HepG2 (cell line): ENCODE results near the gene OSGIN1. TPM values are rescaled to one million over a fixed set of nuclear protein-coding genes. Genes with fewer than 3 reads are reported as not detected.

ENCODE experiments used
- ATAC-seq: fragments of 200-7000 bp; cut with Tn5 transposase; 3 replicates; pipeline ENCODE4 v1.9.1; 2020; ENCODE audit warnings: mild to moderate bottlenecking, moderate library complexity
- BruUV-seq: library from RNA; stranded (reverse); fragments of 400-500 nt; replicated peaks from 2 replicates; lab custom pipeline; 2021; lab: Mats Ljungman, UMichigan
- CTCF ChIA-PET: fragments of 300-600 bp; formaldehyde crosslinking; extraction: SDS; loops from one replicate; lab custom pipeline; 2021; ENCODE audit warnings: low total read pairs, inconsistent platforms, low intra/inter-chr PET ratio; lab: Yijun Ruan, JAX
- POLR2A ChIA-PET: fragments of 350-600 bp; sonication (Branson Sonifier 250); formaldehyde crosslinking; loops from one replicate; lab custom pipeline; 2020; ENCODE audit warnings: antibody characterized with exemption, inconsistent platforms; lab: Yijun Ruan, JAX
- DNase-seq: peaks from one replicate; pipeline ENCODE4 v3.0.0-alpha.2; 2015; ENCODE audit warnings: low spot score
- FAIRE-seq: peaks from 3 replicates; lab custom pipeline; 2011; peaks lifted over from hg19 to GRCh38; lab: Jason Lieb, UNC
- H2AFZ ChIP-seq: one replicate; pipeline ENCODE4 v1.6.1; 2011; ENCODE audit warnings: low read length, inconsistent platforms
- H3K27ac ChIP-seq: fragments of 300-600 bp; 3 replicates; pipeline ENCODE4 v1.8.0; 2011; ENCODE audit warnings: mixed run types, mild to moderate bottlenecking, mixed read lengths, low read length, inconsistent platforms; ENCODE audit not compliant: insufficient read depth; ENCODE audit errors: extremely low read length
- H3K27me3 ChIP-seq, 2 experiments: fragments of 200-600 bp in 1 of 2; 2 replicates in 1 of 2; 3 replicates in 1 of 2; pipeline versions ENCODE4 v1.6.0 to v1.8.0; 2011; ENCODE audit warnings: low read length in 2 of 2, mild to moderate bottlenecking in 2 of 2, moderate library complexity in 2 of 2, inconsistent platforms in 1 of 2; ENCODE audit not compliant: insufficient read depth in 2 of 2, control insufficient read depth in 1 of 2
- H3K36me3 ChIP-seq, 2 experiments: fragments of 200-600 bp in 1 of 2; replicated peaks in 1 of 2; 2 replicates in 1 of 2; 3 replicates in 1 of 2; pipeline versions ENCODE4 v1.5.1 to v1.8.0; 2011; ENCODE audit warnings: low read length in 2 of 2, inconsistent platforms in 1 of 2; ENCODE audit not compliant: insufficient read depth in 2 of 2, control insufficient read depth in 1 of 2
- H3K4me1 ChIP-seq: 2 replicates; pipeline ENCODE4 v1.5.1; 2012; ENCODE audit warnings: low read length, inconsistent platforms; ENCODE audit not compliant: insufficient read depth
- H3K4me2 ChIP-seq: 2 replicates; pipeline ENCODE4 v1.6.0; 2011; ENCODE audit warnings: low read depth, low read length, inconsistent platforms
- H3K4me3 ChIP-seq, 3 experiments: fragments of 200-600 bp in 1 of 3; sonication (generic), shearing (Covaris generic) in 1 of 3; replicated peaks in 1 of 3; 2 replicates each; pipeline ENCODE4 v1.5.1; 2011 to 2016; ENCODE audit warnings: low read length in 3 of 3, inconsistent platforms in 2 of 3, low read depth in 2 of 3, mild to moderate bottlenecking in 2 of 3, control low read depth in 1 of 3, mixed read lengths in 1 of 3; ENCODE audit not compliant: insufficient read depth in 1 of 3
- H3K79me2 ChIP-seq: one replicate; pipeline ENCODE4 v1.6.1; 2011; ENCODE audit warnings: low read length, inconsistent platforms; ENCODE audit not compliant: insufficient read depth
- H3K9ac ChIP-seq: 2 replicates; pipeline ENCODE4 v1.6.0; 2011; ENCODE audit warnings: mild to moderate bottlenecking, low read depth, low read length, inconsistent platforms; ENCODE audit not compliant: insufficient read depth
- H3K9me3 ChIP-seq: 2 replicates; pipeline ENCODE4 v1.5.1; 2012; ENCODE audit warnings: mild to moderate bottlenecking, low read length
- H4K20me1 ChIP-seq: 2 replicates; pipeline ENCODE4 v1.6.0; 2011; ENCODE audit warnings: inconsistent platforms, mild to moderate bottlenecking, low read length, moderate library complexity; ENCODE audit not compliant: insufficient read depth
- AGO2 ChIP-seq: fragments of 200-400 bp; formaldehyde crosslinking; optimal IDR thresholded peaks from 2 replicates; pipeline ENCODE3; 2017; ENCODE audit warnings: mild to moderate bottlenecking, low read depth, low read length, moderate library complexity
- KLF12 ChIP-seq: sonication (generic); formaldehyde crosslinking; IDR thresholded peaks from 2 replicates; pipeline ENCODE4 v1.4.0; 2020; ENCODE audit warnings: missing genetic modification reagents, borderline replicate concordance
- PHF5A ChIP-seq: IDR thresholded peaks from one replicate; pipeline ENCODE4 v1.6.1; 2018; ENCODE audit warnings: low read depth, missing genetic modification reagents; ENCODE audit not compliant: unreplicated experiment
- ZFP82 ChIP-seq: sonication (generic); formaldehyde crosslinking; IDR thresholded peaks from 2 replicates; pipeline ENCODE4 v1.5.1; 2020; ENCODE audit warnings: mild to moderate bottlenecking, missing genetic modification reagents, borderline replicate concordance
- ZNF788 ChIP-seq: sonication (generic); formaldehyde crosslinking; IDR thresholded peaks from 2 replicates; pipeline ENCODE4 v1.5.0; 2020; ENCODE audit warnings: mild to moderate bottlenecking, missing genetic modification reagents, borderline replicate concordance
- WGBS: methylation state at CpG from one replicate; pipeline ENCODE4 v1.1.6; 2017; ENCODE audit warnings: low lambda C conversion rate; 5-methylcytosine and 5-hydroxymethylcytosine counted together
- in situ Hi-C: cut with HindIII; loops from 2 replicates; pipeline ENCODE4 v1.10.0; 2017; ENCODE audit warnings: low pct_unique_long_range_greater_than_20kb; ENCODE audit not compliant: extremely low pct_ligation_motif_present
- intact Hi-C: fragments of 100-400 bp; cut with micrococcal nuclease; formaldehyde crosslinking; loops from one replicate; pipeline ENCODE4 v1.10.0; 2022; ENCODE audit not compliant: unreplicated experiment
- polyA plus RNA-seq, 8 experiments: library from polyadenylated mRNA; depleted of rRNA in 3 of 8; stranded (reverse) in 7 of 8; unstranded in 1 of 8; fragments of >200 nt; fragmentation: Illumina TruSeq in 4 of 8; extraction: Trizol in 4 of 8; gene quantifications; 2 replicates each; pipeline versions ENCODE4 v1.2.1 to v1.2.3, GENCODE V29; 2011 to 2016; ENCODE audit warnings: low read depth in 4 of 8, missing spikeins in 1 of 8, mixed read lengths in 1 of 8; ENCODE audit not compliant: insufficient read depth in 1 of 8
- total RNA-seq, 5 experiments: library from RNA; depleted of rRNA; stranded (reverse); fragments of >200 nt; fragmentation: Illumina TruSeq; extraction: Trizol; gene quantifications; 2 replicates each; pipeline ENCODE4 v1.2.3, GENCODE V29; 2016; ENCODE audit warnings: low read depth in 1 of 5
- TF ChIP-seq, protein P1 (sequence below): sonication (generic); formaldehyde crosslinking; conservative IDR thresholded peaks from 2 replicates; pipeline ENCODE4 v1.4.0; 2020; ENCODE audit warnings: missing genetic modification reagents
- TF ChIP-seq, protein P2 (sequence below): IDR thresholded peaks from 2 replicates; pipeline ENCODE4 v1.6.1; 2016; ENCODE audit warnings: missing compliant biosample characterization, missing genetic modification reagents, borderline replicate concordance

Gene OSGIN1
- total and polyA plus RNA-seq, 2 of the 13 experiments (the other 11 are each of a cell fraction or from before 2014, with no cell fraction given) = 20.5 to 27.1 TPM

DNA sequence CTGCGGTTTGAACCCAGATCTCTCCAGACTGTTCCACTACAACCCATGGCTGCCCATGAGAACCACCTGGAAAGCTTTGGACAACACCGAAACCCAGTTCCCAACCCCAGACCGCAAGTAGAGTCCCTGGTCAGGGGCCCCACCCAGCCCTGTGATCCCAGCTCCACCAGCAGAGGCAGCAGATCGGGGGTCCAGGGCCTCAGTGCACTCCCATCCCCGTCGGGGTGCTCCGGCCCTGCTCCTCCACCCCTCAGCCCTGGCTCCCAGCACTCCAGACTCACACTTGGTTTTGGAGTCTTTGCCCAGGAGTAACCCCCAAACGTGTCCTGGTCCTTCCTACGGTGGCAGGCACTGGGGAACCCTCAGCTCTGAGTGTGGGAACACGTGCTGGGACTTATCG, 20.7 kb upstream of the OSGIN1 start (continued):
- TF ChIP-seq, protein P1, sequence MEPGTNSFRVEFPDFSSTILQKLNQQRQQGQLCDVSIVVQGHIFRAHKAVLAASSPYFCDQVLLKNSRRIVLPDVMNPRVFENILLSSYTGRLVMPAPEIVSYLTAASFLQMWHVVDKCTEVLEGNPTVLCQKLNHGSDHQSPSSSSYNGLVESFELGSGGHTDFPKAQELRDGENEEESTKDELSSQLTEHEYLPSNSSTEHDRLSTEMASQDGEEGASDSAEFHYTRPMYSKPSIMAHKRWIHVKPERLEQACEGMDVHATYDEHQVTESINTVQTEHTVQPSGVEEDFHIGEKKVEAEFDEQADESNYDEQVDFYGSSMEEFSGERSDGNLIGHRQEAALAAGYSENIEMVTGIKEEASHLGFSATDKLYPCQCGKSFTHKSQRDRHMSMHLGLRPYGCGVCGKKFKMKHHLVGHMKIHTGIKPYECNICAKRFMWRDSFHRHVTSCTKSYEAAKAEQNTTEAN (CRISPR knock-in tag) = no peak

DNA sequence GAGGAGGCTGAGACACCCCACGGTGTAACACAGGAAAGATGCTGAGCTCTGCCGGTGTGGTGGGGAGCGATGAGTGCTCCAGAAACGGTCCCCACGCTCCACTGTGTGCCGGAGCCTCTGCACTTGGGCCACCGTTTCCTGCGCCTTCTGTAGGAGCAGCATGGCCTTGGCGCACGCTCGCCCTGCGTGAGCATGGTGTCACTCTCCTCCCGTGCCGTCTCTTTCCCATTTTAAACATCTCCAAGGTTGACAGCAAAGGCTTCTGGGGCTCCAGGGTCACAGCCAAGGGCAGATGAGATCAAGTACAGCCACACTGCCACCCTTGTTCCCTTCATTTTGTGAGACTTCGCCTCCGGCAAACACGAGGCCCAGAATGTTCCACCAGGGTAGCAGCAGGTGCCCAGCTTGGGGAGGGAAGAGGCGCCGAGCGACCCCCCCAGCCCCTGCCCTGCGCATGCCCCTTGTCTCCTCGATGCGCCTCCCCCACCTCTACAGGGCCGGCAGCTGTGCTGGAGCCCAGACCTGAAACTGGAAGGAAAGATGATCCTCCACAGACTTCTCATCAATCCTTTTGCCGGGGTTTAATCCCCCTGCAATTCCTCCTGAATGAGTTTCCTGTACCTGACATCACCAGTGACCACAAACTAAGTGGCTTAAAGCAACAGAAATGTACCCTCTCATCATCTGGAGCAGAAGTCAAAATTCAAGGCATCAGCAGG, 19.9 kb upstream of the OSGIN1 start:
- no peak for FAIRE-seq
- H3K36me3 ChIP-seq = no peaks in the 10 kb centered on the region

More for the DNA sequence above, 19.9 kb upstream of the OSGIN1 start:
- 75% methylated on average over 25 of the region's 25 CpGs for WGBS
- ATAC-seq (no peak), DNase-seq (no peak)
- peaks cover 40% of the 10 kb centered on the region for H3K4me1 ChIP-seq
- H3K27ac ChIP-seq = no peak overlapping the region
- ChIA-PET CTCF (no interaction called here), POLR2A (interaction anchor here (1.0 to 3.9 kb wide), 3 partner anchors 10 to 20 kb away, joined by 3 to 16 read pairs (median 5); partner anchors contain the start of gene OSGIN1)
- H3K4me2 ChIP-seq = no peak overlapping the region
- no peaks in the 10 kb centered on the region for H3K79me2 ChIP-seq
- H3K9ac ChIP-seq = no peak overlapping the region
- H3K27me3 ChIP-seq = peaks cover 7 to 70% of the 10 kb centered on the region in 2 experiments; a peak in 4 of 5 replicates
- no peak for TF ChIP-seq KLF12 (CRISPR knock-in tag)
- no peak for TF ChIP-seq PHF5A
- no peak for TF ChIP-seq ZFP82 (CRISPR knock-in tag)
- no peak for TF ChIP-seq ZNF788 (CRISPR knock-in tag)
- peak; percentile 36 for TF ChIP-seq AGO2
- TF ChIP-seq, protein P2, sequence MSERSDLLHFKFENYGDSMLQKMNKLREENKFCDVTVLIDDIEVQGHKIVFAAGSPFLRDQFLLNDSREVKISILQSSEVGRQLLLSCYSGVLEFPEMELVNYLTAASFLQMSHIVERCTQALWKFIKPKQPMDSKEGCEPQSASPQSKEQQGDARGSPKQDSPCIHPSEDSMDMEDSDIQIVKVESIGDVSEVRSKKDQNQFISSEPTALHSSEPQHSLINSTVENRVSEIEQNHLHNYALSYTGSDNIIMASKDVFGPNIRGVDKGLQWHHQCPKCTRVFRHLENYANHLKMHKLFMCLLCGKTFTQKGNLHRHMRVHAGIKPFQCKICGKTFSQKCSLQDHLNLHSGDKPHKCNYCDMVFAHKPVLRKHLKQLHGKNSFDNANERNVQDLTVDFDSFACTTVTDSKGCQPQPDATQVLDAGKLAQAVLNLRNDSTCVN (CRISPR knock-in tag) = no peak
- no peaks in the 10 kb centered on the region for H3K9me3 ChIP-seq
- BruUV-seq = no TSS peak
- in situ Hi-C loops = no loop called here
- H3K4me3 ChIP-seq = no peak overlapping the region
- intact Hi-C loops = no loop called here
- H4K20me1 ChIP-seq = no peaks in the 10 kb centered on the region
- no peak overlapping the region for H2AFZ ChIP-seq
